SK-N-SH (cell line): Measurements from ENCODE around the gene GLRA1. TPM values are rescaled to one million over a fixed set of nuclear protein-coding genes. Genes with fewer than 3 reads are reported as not detected.

Source experiments
- CTCF ChIA-PET: fragments of 300-600, 350-600 bp; formaldehyde crosslinking; extraction: SDS; loops from one replicate; lab custom pipeline; 2021; lab: Yijun Ruan, JAX
- POLR2A ChIA-PET: fragments of 350-600 bp; sonication (Branson Sonifier 250); formaldehyde crosslinking; extraction: SDS; loops from one replicate; lab custom pipeline; 2020; ENCODE audit warnings: antibody characterized with exemption, inconsistent platforms; lab: Yijun Ruan, JAX
- DNase-seq: peaks from one replicate; pipeline ENCODE4 v3.0.0; 2012
- H2AFZ ChIP-seq: fragments of 200-600 bp; sonication (generic); 2 replicates; pipeline ENCODE4 v1.8.1; 2016; ENCODE audit warnings: antibody characterized with exemption, mild to moderate bottlenecking, low read depth
- H3F3A ChIP-seq: fragments of 200-600 bp; sonication (generic); replicated peaks from 2 replicates; pipeline ENCODE3; 2016; ENCODE audit warnings: antibody characterized with exemption, mild to moderate bottlenecking; ENCODE audit not compliant: insufficient read depth
- H3K27ac ChIP-seq, 2 experiments: fragments of 200-500 bp in 1 of 2; fragments of 200-600 bp in 1 of 2; sonication (Bioruptor generic) in 1 of 2; sonication (generic), shearing (Covaris generic) in 1 of 2; 2 replicates each; pipeline versions ENCODE4 v1.5.1 to v1.6.1; 2014 to 2016; ENCODE audit warnings: low read depth in 2 of 2, inconsistent platforms in 1 of 2, low read length in 1 of 2, mild to moderate bottlenecking in 1 of 2, mixed read lengths in 1 of 2
- H3K27me3 ChIP-seq: fragments of 200-600 bp; sonication (generic), shearing (Covaris generic); 2 replicates; pipeline ENCODE4 v1.6.1; 2016; ENCODE audit warnings: mixed run types; ENCODE audit not compliant: insufficient read depth
- H3K36me3 ChIP-seq, 2 experiments: fragments of 200-500 bp in 1 of 2; fragments of 200-600 bp in 1 of 2; sonication (Bioruptor generic) in 1 of 2; sonication (generic) in 1 of 2; replicated peaks in 1 of 2; 2 replicates each; pipeline versions ENCODE3 to v1.5.1; 2014 to 2016; ENCODE audit warnings: low read length in 1 of 2, mild to moderate bottlenecking in 1 of 2; ENCODE audit not compliant: insufficient read depth in 2 of 2, control insufficient read depth in 1 of 2
- H3K4me1 ChIP-seq, 2 experiments: fragments of 200-500 bp in 1 of 2; fragments of 200-600 bp in 1 of 2; sonication (Bioruptor generic) in 1 of 2; sonication (generic), shearing (Covaris generic) in 1 of 2; 2 replicates each; pipeline versions ENCODE4 v1.5.1 to v1.6.1; 2014 to 2016; ENCODE audit warnings: low read depth in 1 of 2, low read length in 1 of 2, mixed run types in 1 of 2; ENCODE audit not compliant: insufficient read depth in 2 of 2, control insufficient read depth in 1 of 2
- H3K4me2 ChIP-seq: fragments of 200-600 bp; sonication (generic), shearing (Covaris generic); 2 replicates; pipeline ENCODE4 v1.6.1; 2017; ENCODE audit warnings: mixed run types
- H3K4me3 ChIP-seq, 2 experiments: fragments of 200-500 bp in 1 of 2; fragments of 200-600 bp in 1 of 2; sonication (Bioruptor generic) in 1 of 2; sonication (generic), shearing (Covaris generic) in 1 of 2; 2 replicates each; pipeline versions ENCODE4 v1.5.1 to v1.8.1; 2014 to 2016; ENCODE audit warnings: low read depth in 2 of 2, inconsistent platforms in 1 of 2, low read length in 1 of 2, mild to moderate bottlenecking in 1 of 2, mixed read lengths in 1 of 2, moderate library complexity in 1 of 2
- H3K79me2 ChIP-seq: fragments of 200-600 bp; sonication (generic); 2 replicates; pipeline ENCODE4 v1.8.1; 2017; ENCODE audit warnings: mild to moderate bottlenecking; ENCODE audit not compliant: insufficient read depth
- H3K9ac ChIP-seq: fragments of 200-600 bp; sonication (generic); 2 replicates; pipeline ENCODE4 v1.6.1; 2017; ENCODE audit warnings: mixed run types
- H3K9me2 ChIP-seq: fragments of 200-600 bp; sonication (generic); 2 replicates; pipeline ENCODE4 v1.6.1; 2017; ENCODE audit warnings: mixed run types
- H3K9me3 ChIP-seq: fragments of 200-600 bp; sonication (generic); 2 replicates; pipeline ENCODE4 v1.6.1; 2017; ENCODE audit warnings: mixed run types, mild to moderate bottlenecking, moderate library complexity
- H4K20me1 ChIP-seq: fragments of 200-600 bp; sonication (generic); 2 replicates; pipeline ENCODE4 v1.6.1; 2017; ENCODE audit warnings: mild to moderate bottlenecking, mixed run types; ENCODE audit not compliant: insufficient read depth
- FOXJ3 ChIP-seq: sonication (generic); formaldehyde crosslinking; IDR thresholded peaks from 2 replicates; pipeline ENCODE4 v1.5.1; 2020; ENCODE audit warnings: mild to moderate bottlenecking, missing genetic modification reagents
- GABPA ChIP-seq: IDR thresholded peaks from 2 replicates; pipeline ENCODE4 v1.4.0; 2012; ENCODE audit warnings: low read depth, mild to moderate bottlenecking
- MAX ChIP-seq: IDR thresholded peaks from 2 replicates; pipeline ENCODE4 v1.4.0; 2012; ENCODE audit warnings: low read depth
- MXI1 ChIP-seq: IDR thresholded peaks from 2 replicates; pipeline ENCODE4 v1.6.1; 2012; ENCODE audit warnings: mild to moderate bottlenecking, low read depth, low read length, improper control_type of control experiment
- RCOR1 ChIP-seq: fragments of 150-350 bp; IDR thresholded peaks from 2 replicates; pipeline ENCODE4 v1.6.1; 2017; ENCODE audit warnings: antibody characterized with exemption, low read length
- REST ChIP-seq: IDR thresholded peaks from 2 replicates; pipeline ENCODE4 v1.6.1; 2012; ENCODE audit warnings: mild to moderate bottlenecking, low read depth, low read length, moderate library complexity
- TAF1 ChIP-seq: IDR thresholded peaks from 2 replicates; pipeline ENCODE4 v1.6.1; 2012; ENCODE audit warnings: low read depth, mild to moderate bottlenecking, low read length, moderate library complexity, borderline replicate concordance
- USF2 ChIP-seq: fragments of 150-350 bp; IDR thresholded peaks from 2 replicates; pipeline ENCODE4 v1.6.1; 2017; ENCODE audit warnings: antibody characterized with exemption, low read length, low read depth, borderline replicate concordance
- WGBS: methylation state at CpG from one replicate; pipeline ENCODE4 v1.1.6; 2017; ENCODE audit warnings: low lambda C conversion rate; 5-methylcytosine and 5-hydroxymethylcytosine counted together
- polyA plus RNA-seq, 3 experiments: library from polyadenylated mRNA; depleted of rRNA; stranded (reverse); fragments of >200 nt; gene quantifications; 2 replicates each; pipeline ENCODE4 v1.2.3, GENCODE V29; 2012
- TF ChIP-seq, protein P1 (sequence below): IDR thresholded peaks from 2 replicates; pipeline ENCODE4 v1.4.0; 2012; ENCODE audit warnings: low read depth, borderline replicate concordance

The GLRA1 gene
- polyA plus RNA-seq, 1 of the 3 experiments (the other 2 are of a cell fraction) = not detected

- Histone ChIP-seq H3F3A (no peaks in the 10 kb centered on the region), H3K9ac (no peak overlapping the region), H3K79me2 (no peaks in the 10 kb centered on the region), H4K20me1 (no peaks in the 10 kb centered on the region), H3K9me2 (no peaks in the 10 kb centered on the region), H3K27me3 (no peaks in the 10 kb centered on the region; the same call in 1 of the 2 replicates), H2AFZ (no peak overlapping the region), H3K27ac (no peak overlapping the region), H3K9me3 (no peaks in the 10 kb centered on the region), H3K36me3 (no peaks in the 10 kb centered on the region), H3K4me1 (no peaks in the 10 kb centered on the region), H3K4me2 (no peak overlapping the region), H3K4me3 (no peak overlapping the region)
- TF ChIP-seq RCOR1 (no peak), USF2 (no peak), TAF1 (no peak), MXI1 (no peak), FOXJ3 (no peak), REST (no peak), GABPA (no peak), MAX (no peak)
- TF ChIP-seq, protein P1, sequence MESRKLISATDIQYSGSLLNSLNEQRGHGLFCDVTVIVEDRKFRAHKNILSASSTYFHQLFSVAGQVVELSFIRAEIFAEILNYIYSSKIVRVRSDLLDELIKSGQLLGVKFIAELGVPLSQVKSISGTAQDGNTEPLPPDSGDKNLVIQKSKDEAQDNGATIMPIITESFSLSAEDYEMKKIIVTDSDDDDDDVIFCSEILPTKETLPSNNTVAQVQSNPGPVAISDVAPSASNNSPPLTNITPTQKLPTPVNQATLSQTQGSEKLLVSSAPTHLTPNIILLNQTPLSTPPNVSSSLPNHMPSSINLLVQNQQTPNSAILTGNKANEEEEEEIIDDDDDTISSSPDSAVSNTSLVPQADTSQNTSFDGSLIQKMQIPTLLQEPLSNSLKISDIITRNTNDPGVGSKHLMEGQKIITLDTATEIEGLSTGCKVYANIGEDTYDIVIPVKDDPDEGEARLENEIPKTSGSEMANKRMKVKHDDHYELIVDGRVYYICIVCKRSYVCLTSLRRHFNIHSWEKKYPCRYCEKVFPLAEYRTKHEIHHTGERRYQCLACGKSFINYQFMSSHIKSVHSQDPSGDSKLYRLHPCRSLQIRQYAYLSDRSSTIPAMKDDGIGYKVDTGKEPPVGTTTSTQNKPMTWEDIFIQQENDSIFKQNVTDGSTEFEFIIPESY = no peak
- DNase-seq = no peak
- ChIA-PET POLR2A (no interaction called here), CTCF (no interaction called here)
- 5% methylated on average over 1 of the region's 1 CpG for WGBS
Measured at GRCh38 chr5:151863566-151863965, 61.1 kb downstream of the GLRA1 start.
